ENCODE results near the gene MIPOL1. TPM values are rescaled to one million over a fixed set of nuclear protein-coding genes. Genes with fewer than 3 reads are reported as not detected.

Gene MIPOL1
- total and polyA plus RNA-seq, 2 of the 13 experiments (the other 11 are each of a cell fraction or from before 2014, with no cell fraction given), result 8.6 to 34.2 TPM

- TF ChIP-seq LRRFIP1 (CRISPR knock-in tag; conservative IDR thresholded peaks at IDR 0.05), result no peak
- TF ChIP-seq ZNF607 (CRISPR knock-in tag; IDR thresholded peaks at IDR 0.05; ENCODE audit: borderline replicate concordance), result no peak
- TF ChIP-seq ISL2 (CRISPR knock-in tag; IDR thresholded peaks at IDR 0.05), result no peak
- TF ChIP-seq MTERF4 (CRISPR knock-in tag; IDR thresholded peaks at IDR 0.05), result no peak
- no peak for TF ChIP-seq ZSCAN12 (CRISPR knock-in tag; IDR thresholded peaks at IDR 0.05)
- 0 out of 2 replicates have a peak, but pooled peaks have one; percentile 52 for TF ChIP-seq ZFP90 (CRISPR knock-in tag; IDR thresholded peaks at IDR 0.05; ENCODE audit: borderline replicate concordance)
- TF ChIP-seq ZNF687 (CRISPR knock-in tag; IDR thresholded peaks at IDR 0.05), result peak; percentile 53
- TF ChIP-seq ZNF782 (CRISPR knock-in tag; IDR thresholded peaks at IDR 0.05; ENCODE audit: borderline replicate concordance), result 0 out of 2 replicates have a peak, but pooled peaks have one; percentile 52
- TF ChIP-seq SRSF1 (optimal IDR thresholded peaks at IDR 0.05; ENCODE audit: low read depth, low read length), result peak; percentile 74
- peak; percentile 90 for TF ChIP-seq ZBTB4 (CRISPR knock-in tag; IDR thresholded peaks at IDR 0.05; ENCODE audit: borderline replicate concordance)
- peak; percentile 32 for TF ChIP-seq HNRNPLL (IDR thresholded peaks at IDR 0.05; ENCODE audit: low read depth, low read length, poor library complexity, severe bottlenecking)
- TF ChIP-seq KLF9 (CRISPR knock-in tag; IDR thresholded peaks at IDR 0.05; ENCODE audit: low read depth), result 0 out of 2 replicates have a peak, but pooled peaks have one; percentile 32
- TF ChIP-seq ZNF44 (CRISPR knock-in tag; IDR thresholded peaks at IDR 0.05), result 0 out of 2 replicates have a peak, but pooled peaks have one; percentile 55
Observed at GRCh38 chr14:37592482-37593408, 395.0 kb downstream of the MIPOL1 start (continued).
